Measurements from ENCODE around the gene FADS2.

The FADS2 gene

DNA sequence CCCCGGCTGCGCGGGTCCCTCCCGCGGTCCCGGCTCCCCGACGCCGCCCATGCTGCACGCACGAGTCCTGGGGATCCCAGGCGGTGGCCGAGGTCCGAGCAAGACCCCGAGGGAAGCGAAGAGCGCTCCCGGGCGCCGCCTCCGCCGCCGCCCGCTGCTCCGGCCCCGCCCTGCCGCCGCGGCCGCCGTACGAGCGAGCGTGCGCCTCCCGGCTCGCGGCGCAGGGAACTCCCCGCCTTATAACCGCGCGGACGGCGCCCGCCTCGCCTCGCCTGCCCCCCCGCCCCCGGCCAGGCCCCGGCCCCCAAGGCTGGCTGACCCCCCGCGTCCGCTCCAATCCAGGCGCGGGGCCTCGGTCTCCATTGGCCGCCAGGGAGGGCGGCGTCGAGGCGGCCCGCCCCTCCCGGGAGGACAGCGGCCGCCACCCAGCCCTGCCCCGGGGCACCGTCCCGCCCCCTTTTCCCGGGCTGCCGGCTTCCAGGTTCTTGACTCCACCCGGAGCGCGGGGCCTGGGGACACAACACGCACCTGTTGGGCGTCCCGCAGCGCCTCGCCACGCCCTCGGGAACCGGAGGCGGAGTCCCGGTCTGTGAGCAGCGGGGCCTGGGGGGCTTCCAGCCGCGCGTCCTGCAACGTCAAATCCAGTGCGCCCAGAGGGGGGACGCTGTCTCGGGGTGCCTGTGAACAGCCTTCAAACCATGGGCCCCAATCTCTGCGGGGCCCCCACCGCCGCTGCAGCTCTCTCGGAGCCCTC is 63.4 kb downstream of the FADS2 start, which contains the start of gene FADS3:
Gene FADS3, minus strand, starts transcription at position 215 of the 754 bp plus-strand sequence. Its CDS starts 164 bp downstream, at position 51.
- peak; percentile 65 for DNase-seq (ENCODE audit: extremely low read depth, low read depth)
- TF ChIP-seq, protein P1, sequence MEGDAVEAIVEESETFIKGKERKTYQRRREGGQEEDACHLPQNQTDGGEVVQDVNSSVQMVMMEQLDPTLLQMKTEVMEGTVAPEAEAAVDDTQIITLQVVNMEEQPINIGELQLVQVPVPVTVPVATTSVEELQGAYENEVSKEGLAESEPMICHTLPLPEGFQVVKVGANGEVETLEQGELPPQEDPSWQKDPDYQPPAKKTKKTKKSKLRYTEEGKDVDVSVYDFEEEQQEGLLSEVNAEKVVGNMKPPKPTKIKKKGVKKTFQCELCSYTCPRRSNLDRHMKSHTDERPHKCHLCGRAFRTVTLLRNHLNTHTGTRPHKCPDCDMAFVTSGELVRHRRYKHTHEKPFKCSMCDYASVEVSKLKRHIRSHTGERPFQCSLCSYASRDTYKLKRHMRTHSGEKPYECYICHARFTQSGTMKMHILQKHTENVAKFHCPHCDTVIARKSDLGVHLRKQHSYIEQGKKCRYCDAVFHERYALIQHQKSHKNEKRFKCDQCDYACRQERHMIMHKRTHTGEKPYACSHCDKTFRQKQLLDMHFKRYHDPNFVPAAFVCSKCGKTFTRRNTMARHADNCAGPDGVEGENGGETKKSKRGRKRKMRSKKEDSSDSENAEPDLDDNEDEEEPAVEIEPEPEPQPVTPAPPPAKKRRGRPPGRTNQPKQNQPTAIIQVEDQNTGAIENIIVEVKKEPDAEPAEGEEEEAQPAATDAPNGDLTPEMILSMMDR (IDR thresholded peaks at IDR 0.05; ENCODE audit: low read depth, low read length): no peak; the same call in 1 of the 2 replicates

DNA sequence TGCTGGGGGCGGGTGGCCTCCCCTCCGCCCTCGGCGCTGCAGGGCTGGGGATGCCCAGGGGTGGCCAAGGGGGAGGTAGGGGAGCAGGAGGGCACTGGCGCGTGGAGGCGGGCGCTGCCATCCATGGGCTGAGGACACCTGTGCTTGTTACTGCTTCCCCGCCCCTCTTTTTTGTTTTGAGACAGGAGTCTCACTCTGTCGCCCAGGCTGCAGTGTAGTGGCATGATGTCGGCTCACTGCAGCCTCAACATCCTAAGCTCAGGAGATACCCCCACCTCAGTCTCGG is 63.9 kb downstream of the FADS2 start:
- TF ChIP-seq, protein P1 (IDR thresholded peaks at IDR 0.05; ENCODE audit: low read depth, low read length): no peak
- DNase-seq (ENCODE audit: extremely low read depth, low read depth): no peak

DNA sequence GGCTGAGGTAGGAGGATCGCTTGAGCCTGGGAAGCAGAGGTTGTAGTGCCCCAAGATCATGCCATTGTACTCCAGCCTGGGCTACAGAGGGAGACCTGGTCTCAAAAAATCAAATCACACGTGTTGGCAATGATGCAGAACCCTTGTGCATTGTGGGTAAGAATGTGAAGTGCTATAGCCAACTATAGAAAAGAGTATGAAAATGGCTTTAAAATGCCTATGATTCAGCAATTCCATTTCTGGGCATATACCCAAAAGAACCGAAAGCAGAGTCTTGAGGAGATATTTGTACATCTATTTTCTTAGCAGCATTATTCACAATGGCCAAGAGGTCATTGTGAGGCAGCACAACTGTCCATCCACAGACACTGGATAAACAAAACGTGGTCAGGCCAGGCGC is 65.9 kb downstream of the FADS2 start:
- DNase-seq (ENCODE audit: extremely low read depth, low read depth): peak; percentile 69
- TF ChIP-seq, protein P1 (IDR thresholded peaks at IDR 0.05; ENCODE audit: low read depth, low read length): no peak

DNA sequence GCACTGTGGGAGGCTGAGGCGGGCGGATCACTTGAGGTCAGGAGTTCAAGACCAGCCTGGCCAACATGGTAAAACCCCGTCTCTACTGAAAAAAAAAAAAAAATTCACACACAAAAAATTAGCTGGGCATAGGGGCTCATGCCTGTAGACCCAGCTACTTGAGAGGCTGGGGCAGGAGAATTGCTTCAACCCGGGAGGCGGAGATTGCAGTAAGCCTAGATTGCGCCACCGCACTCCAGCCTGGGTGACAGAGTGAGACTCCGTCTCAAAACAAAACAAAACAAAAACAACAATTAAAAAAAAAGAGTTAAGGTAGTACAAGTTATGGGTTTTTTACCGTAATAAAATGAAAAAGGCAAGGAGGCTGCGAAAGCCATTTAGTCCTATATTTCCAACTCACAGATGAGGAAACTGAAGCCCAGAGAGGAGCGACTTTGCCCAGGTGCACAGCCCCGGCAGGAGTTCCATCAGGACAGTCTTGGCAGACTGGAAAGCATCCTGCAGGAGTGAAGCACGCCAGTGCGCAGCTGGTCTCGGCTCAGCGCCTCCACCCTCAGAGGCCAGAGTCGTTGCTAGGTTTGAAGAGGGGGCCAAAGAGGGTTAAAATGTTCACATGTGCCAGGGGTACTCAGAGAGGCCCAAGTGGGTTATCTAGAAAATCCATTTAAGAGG is 67.1 kb downstream of the FADS2 start:
- TF ChIP-seq, protein P1 (IDR thresholded peaks at IDR 0.05; ENCODE audit: low read depth, low read length): no peak
- no peak for DNase-seq (ENCODE audit: extremely low read depth, low read depth)

DNA sequence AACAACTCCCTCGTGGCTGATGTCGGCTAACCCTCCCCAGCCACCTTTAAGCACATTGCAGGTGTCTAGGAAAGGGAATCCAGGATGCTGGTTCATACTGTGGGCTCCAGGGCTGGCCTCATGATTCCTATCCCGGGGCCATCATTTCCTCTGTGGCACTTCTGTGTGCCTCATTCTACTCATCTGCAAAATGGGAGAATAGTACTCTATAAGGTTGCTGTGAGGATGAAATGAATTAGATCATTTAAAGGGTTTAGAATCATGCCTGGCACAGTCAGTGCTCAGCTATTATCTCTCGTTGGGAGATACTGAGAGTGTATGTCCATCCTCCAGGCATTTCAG is 67.6 kb downstream of the FADS2 start:
- no peak for DNase-seq (ENCODE audit: extremely low read depth, low read depth)
- TF ChIP-seq, protein P1 (IDR thresholded peaks at IDR 0.05; ENCODE audit: low read depth, low read length): no peak

DNA sequence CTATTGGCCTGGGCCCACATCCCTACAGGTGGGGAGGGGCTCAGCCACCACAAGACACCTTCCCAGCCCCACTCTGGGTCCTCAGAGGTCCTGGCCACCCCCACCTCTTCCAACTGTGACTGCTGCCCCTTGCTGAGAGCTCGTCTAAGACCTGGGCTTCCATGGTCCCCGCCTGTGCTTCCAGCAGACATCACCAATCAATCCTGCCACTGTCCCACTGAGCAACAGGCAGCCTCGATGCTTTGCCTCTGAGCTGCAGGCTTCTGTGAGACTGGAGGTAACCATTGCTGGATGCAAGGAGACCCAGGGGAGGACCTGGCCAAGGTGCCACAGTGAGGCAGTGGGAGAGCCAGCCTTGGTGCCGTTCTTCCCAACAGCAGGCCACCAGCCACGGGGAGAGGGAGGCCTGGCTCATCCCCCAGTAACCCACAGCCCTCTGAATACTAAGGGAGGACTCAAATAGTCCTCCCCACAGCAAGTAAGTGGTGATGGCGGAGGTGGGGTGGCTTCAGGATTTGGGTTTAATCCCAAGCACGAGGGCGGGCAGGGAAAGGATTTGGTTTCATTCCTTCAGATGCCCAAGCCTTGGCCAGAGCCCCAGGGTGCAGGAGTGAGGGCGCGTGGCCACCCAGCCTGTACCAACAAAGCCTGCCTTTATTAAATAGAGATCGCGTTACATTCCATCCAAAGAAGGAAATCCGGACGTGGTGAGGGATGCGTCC is 68.7 kb downstream of the FADS2 start:
- TF ChIP-seq, protein P1 (IDR thresholded peaks at IDR 0.05; ENCODE audit: low read depth, low read length): no peak
- no peak for DNase-seq (ENCODE audit: extremely low read depth, low read depth)

Data from AG09319 (cell line).